HG03108 (cell line): ENCODE results near the gene GOLT1A.

Source experiments
- ATAC-seq: cut with Tn5 transposase; IDR thresholded peaks from one replicate; pipeline ENCODE4 v1.9.1; 2021; ENCODE audit warnings: moderate library complexity; ENCODE audit not compliant: unreplicated experiment

The GOLT1A gene

GRCh38 chr1:204213668-204214662 is at the start of gene GOLT1A:
GOLT1A (minus strand) TSS chr1:204213988; CDS start chr1:204213906, 82 bp downstream.
- ATAC-seq = peak; percentile 62

- no peak for ATAC-seq
These were observed 49.6 kb upstream of the GOLT1A start for GRCh38 chr1:204263254-204263910.

- no peak for ATAC-seq
These were observed 48.9 kb upstream of the GOLT1A start for GRCh38 chr1:204262506-204263253.

- no peak for ATAC-seq
These were observed 48.1 kb upstream of the GOLT1A start for GRCh38 chr1:204261746-204262505.

GRCh38 chr1:204261266-204261665 is 47.5 kb upstream of the GOLT1A start:
- no peak for ATAC-seq

- ATAC-seq = no peak
These were observed 46.9 kb upstream of the GOLT1A start for GRCh38 chr1:204260601-204261197.

- no peak for ATAC-seq
These were observed 46.0 kb upstream of the GOLT1A start for GRCh38 chr1:204259782-204260181.

GRCh38 chr1:204259196-204259595 is 45.4 kb upstream of the GOLT1A start:
- no peak for ATAC-seq

GRCh38 chr1:204258213-204259115 is 44.7 kb upstream of the GOLT1A start:
- no peak for ATAC-seq

GRCh38 chr1:204257446-204257845 is 43.7 kb upstream of the GOLT1A start:
- no peak for ATAC-seq

- ATAC-seq = no peak
These were observed 42.7 kb upstream of the GOLT1A start for GRCh38 chr1:204256531-204256930.

- ATAC-seq = no peak
These were observed 42.2 kb upstream of the GOLT1A start for GRCh38 chr1:204255966-204256365.

- ATAC-seq = no peak
These were observed 41.4 kb upstream of the GOLT1A start for GRCh38 chr1:204255225-204255624.

GRCh38 chr1:204254031-204254661 is 40.4 kb upstream of the GOLT1A start:
- no peak for ATAC-seq

- no peak for ATAC-seq
These were observed 38.3 kb upstream of the GOLT1A start for GRCh38 chr1:204251926-204252689.

- ATAC-seq = no peak
These were observed 37.5 kb upstream of the GOLT1A start for GRCh38 chr1:204251286-204251685.

GRCh38 chr1:204250428-204251030 is 36.7 kb upstream of the GOLT1A start:
- ATAC-seq = no peak
